ENCODE measurements around the gene TSLP. TPM values are rescaled to one million over a fixed set of nuclear protein-coding genes. Genes with fewer than 3 reads are reported as not detected.

Gene TSLP
- polyA plus RNA-seq, 1 of the 3 experiments (the other 2 are of a cell fraction), result 1.3 TPM

- no peak overlapping the region for H3K4me2 ChIP-seq
- no peak overlapping the region for H3K9ac ChIP-seq
- no peaks in the 10 kb centered on the region for H3K27me3 ChIP-seq (ENCODE audit: insufficient read depth)
- H3K36me3 ChIP-seq (replicated peaks in 1 of 2; ENCODE audit: control insufficient read depth in 1 of 2, insufficient read depth in 2 of 2, low read length in 1 of 2), result no peaks in the 10 kb centered on the region
- POLR2A ChIA-PET, result no interaction called here
- H2AFZ ChIP-seq (ENCODE audit: low read depth), result no peak overlapping the region
- peaks cover 3 to 7% of the 10 kb centered on the region in 2 experiments; a peak in 2 of 4 replicates for H3K4me1 ChIP-seq (ENCODE audit: control insufficient read depth in 1 of 2, insufficient read depth in 2 of 2, low read depth in 1 of 2, low read length in 1 of 2)
- CTCF ChIA-PET, result interaction anchor here (1.0 to 1.5 kb wide), 3 partner anchors 9 to 314 kb away, joined by 3 to 4 read pairs (median 3); no protein-coding TSS in a partner anchor
- H3K9me2 ChIP-seq, result no peaks in the 10 kb centered on the region
- TF ChIP-seq FOXM1 (IDR thresholded peaks at IDR 0.05; ENCODE audit: low read depth) (no peak), EP300 (IDR thresholded peaks at IDR 0.05; ENCODE audit: borderline replicate concordance in 1 of 2, low read depth in 1 of 2, low read length in 1 of 2) (no peak), RAD21 (IDR thresholded peaks at IDR 0.05; ENCODE audit: low read length) (no peak), TEAD4 (IDR thresholded peaks at IDR 0.05; ENCODE audit: borderline replicate concordance, insufficient read depth) (no peak), GABPA (IDR thresholded peaks at IDR 0.05; ENCODE audit: low read depth) (no peak), FOXJ3 (CRISPR knock-in tag; IDR thresholded peaks at IDR 0.05) (no peak), MEF2A (IDR thresholded peaks at IDR 0.05; ENCODE audit: borderline replicate concordance, low read depth) (no peak), PBX3 (IDR thresholded peaks at IDR 0.05) (no peak), RCOR1 (IDR thresholded peaks at IDR 0.05; ENCODE audit: low read length) (no peak), POLR2AphosphoS5 (IDR thresholded peaks at IDR 0.05; ENCODE audit: low read depth, low read length) (no peak), ELF1 (IDR thresholded peaks at IDR 0.05) (no peak), IRF3 (IDR thresholded peaks at IDR 0.05; ENCODE audit: low read depth, low read length) (no peak), CHD2 (IDR thresholded peaks at IDR 0.05; ENCODE audit: low read length, partially characterized antibody) (no peak), YY1 (IDR thresholded peaks at IDR 0.05; ENCODE audit: low read depth) (no peak)
- TF ChIP-seq, protein P1, sequence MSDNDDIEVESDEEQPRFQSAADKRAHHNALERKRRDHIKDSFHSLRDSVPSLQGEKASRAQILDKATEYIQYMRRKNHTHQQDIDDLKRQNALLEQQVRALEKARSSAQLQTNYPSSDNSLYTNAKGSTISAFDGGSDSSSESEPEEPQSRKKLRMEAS (IDR thresholded peaks at IDR 0.05; ENCODE audit: low read depth), result no peak
- TF ChIP-seq, protein P2, sequence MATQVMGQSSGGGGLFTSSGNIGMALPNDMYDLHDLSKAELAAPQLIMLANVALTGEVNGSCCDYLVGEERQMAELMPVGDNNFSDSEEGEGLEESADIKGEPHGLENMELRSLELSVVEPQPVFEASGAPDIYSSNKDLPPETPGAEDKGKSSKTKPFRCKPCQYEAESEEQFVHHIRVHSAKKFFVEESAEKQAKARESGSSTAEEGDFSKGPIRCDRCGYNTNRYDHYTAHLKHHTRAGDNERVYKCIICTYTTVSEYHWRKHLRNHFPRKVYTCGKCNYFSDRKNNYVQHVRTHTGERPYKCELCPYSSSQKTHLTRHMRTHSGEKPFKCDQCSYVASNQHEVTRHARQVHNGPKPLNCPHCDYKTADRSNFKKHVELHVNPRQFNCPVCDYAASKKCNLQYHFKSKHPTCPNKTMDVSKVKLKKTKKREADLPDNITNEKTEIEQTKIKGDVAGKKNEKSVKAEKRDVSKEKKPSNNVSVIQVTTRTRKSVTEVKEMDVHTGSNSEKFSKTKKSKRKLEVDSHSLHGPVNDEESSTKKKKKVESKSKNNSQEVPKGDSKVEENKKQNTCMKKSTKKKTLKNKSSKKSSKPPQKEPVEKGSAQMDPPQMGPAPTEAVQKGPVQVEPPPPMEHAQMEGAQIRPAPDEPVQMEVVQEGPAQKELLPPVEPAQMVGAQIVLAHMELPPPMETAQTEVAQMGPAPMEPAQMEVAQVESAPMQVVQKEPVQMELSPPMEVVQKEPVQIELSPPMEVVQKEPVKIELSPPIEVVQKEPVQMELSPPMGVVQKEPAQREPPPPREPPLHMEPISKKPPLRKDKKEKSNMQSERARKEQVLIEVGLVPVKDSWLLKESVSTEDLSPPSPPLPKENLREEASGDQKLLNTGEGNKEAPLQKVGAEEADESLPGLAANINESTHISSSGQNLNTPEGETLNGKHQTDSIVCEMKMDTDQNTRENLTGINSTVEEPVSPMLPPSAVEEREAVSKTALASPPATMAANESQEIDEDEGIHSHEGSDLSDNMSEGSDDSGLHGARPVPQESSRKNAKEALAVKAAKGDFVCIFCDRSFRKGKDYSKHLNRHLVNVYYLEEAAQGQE (IDR thresholded peaks at IDR 0.05; ENCODE audit: low read depth, low read length), result no peak
- DNase-seq, result no peak
- no peaks in the 10 kb centered on the region for H3K9me3 ChIP-seq
- 73% methylated on average over 2 of the region's 2 CpGs for WGBS (ENCODE audit: low lambda C conversion rate)
- H3K79me2 ChIP-seq (ENCODE audit: insufficient read depth), result no peaks in the 10 kb centered on the region; the same call in 1 of the 2 replicates
- peaks cover 15% of the 10 kb centered on the region for H3F3A ChIP-seq (replicated peaks; ENCODE audit: insufficient read depth)
- no peaks in the 10 kb centered on the region for H4K20me1 ChIP-seq (ENCODE audit: insufficient read depth)
- no peak overlapping the region for H3K27ac ChIP-seq (ENCODE audit: low read depth in 2 of 2, low read length in 1 of 2)
- H3K4me3 ChIP-seq (ENCODE audit: low read depth in 2 of 2, low read length in 1 of 2), result no peak overlapping the region
These were observed 3.3 kb upstream of the TSLP start for GRCh38 chr5:111068213-111068612.

All from SK-N-SH (cell line).